GM12878 (cell line): Measurements from ENCODE around the gene CHCHD3. TPM values are rescaled to one million over a fixed set of nuclear protein-coding genes. Genes with fewer than 3 reads are reported as not detected.

Experiments
- DPF2 ChIP-seq: fragments of 450-650 bp; IDR thresholded peaks from 2 replicates; pipeline ENCODE4 v1.6.1; 2017; ENCODE audit warnings: mild to moderate bottlenecking
- E4F1 ChIP-seq: fragments of 450-650 bp; IDR thresholded peaks from 2 replicates; pipeline ENCODE4 v1.6.1; 2018; ENCODE audit warnings: borderline replicate concordance, mild to moderate bottlenecking; ENCODE audit not compliant: partially characterized antibody
- IKZF2 ChIP-seq, 2 experiments: fragments of 450-650 bp; IDR thresholded peaks; 2 replicates each; pipeline ENCODE4 v1.6.1; 2017; ENCODE audit warnings: mild to moderate bottlenecking in 2 of 2, moderate library complexity in 2 of 2
- POLR2A ChIP-seq: IDR thresholded peaks from 2 replicates; pipeline ENCODE4 v1.6.1; 2011; ENCODE audit warnings: low read depth, mild to moderate bottlenecking, low read length
- TARDBP ChIP-seq: IDR thresholded peaks from 2 replicates; pipeline ENCODE4 v1.6.1; 2016; ENCODE audit warnings: borderline replicate concordance
- TCF3 ChIP-seq: IDR thresholded peaks from 2 replicates; pipeline ENCODE4 v1.6.1; 2012; ENCODE audit warnings: low read depth, mild to moderate bottlenecking, low read length, borderline replicate concordance; ENCODE audit not compliant: insufficient read depth
- ZBTB11 ChIP-seq: fragments of 450-650 bp; formaldehyde crosslinking; IDR thresholded peaks from 2 replicates; pipeline ENCODE4 v1.5.0; 2022; ENCODE audit warnings: mild to moderate bottlenecking, missing genetic modification characterization
- ZBTB33 ChIP-seq: fragments of 450-650 bp; IDR thresholded peaks from 2 replicates; pipeline ENCODE4 v1.6.1; 2017; ENCODE audit warnings: mild to moderate bottlenecking
- ZBTB4 ChIP-seq: fragments of 450-650 bp; formaldehyde crosslinking; IDR thresholded peaks from 2 replicates; pipeline ENCODE4 v1.4.0; 2022; ENCODE audit warnings: mild to moderate bottlenecking, moderate library complexity
- ZNF207 ChIP-seq: fragments of 450-650 bp; IDR thresholded peaks from 2 replicates; pipeline ENCODE4 v1.6.1; 2014; ENCODE audit warnings: antibody characterized with exemption, mild to moderate bottlenecking, borderline replicate concordance
- ZNF592 ChIP-seq: fragments of 450-650 bp; IDR thresholded peaks from 2 replicates; pipeline ENCODE4 v1.6.1; 2017; ENCODE audit warnings: mild to moderate bottlenecking, moderate library complexity
- polyA plus RNA-seq, 11 experiments: library from polyadenylated mRNA; depleted of rRNA in 4 of 11; unstranded in 6 of 11; stranded (reverse) in 5 of 11; fragments of >200 nt; fragmentation: Nextera tagmentation in 4 of 11; fragmentation: Illumina TruSeq in 1 of 11; extraction: Ambion mirVana in 4 of 11; extraction: Trizol in 1 of 11; gene quantifications; 1 replicate in 1 of 11; 2 replicates in 10 of 11; pipeline versions ENCODE4 v1.2.1 to v1.2.3, GENCODE V29; 2011 to 2016; ENCODE audit warnings: inconsistent platforms in 2 of 11, missing spikeins in 2 of 11, low read depth in 1 of 11
- total RNA-seq, 4 experiments: library from RNA; depleted of rRNA in 3 of 4; stranded (reverse); fragments of >200 nt in 3 of 4; fragmentation: Illumina TruSeq in 1 of 4; extraction: Trizol in 1 of 4; gene quantifications; 2 replicates each; pipeline versions ENCODE4 v1.2.1 to v1.2.3, GENCODE V29; 2013 to 2021

CHCHD3 gene
- total and polyA plus RNA-seq, 10 of the 15 experiments (the other 5 are each of a cell fraction or from before 2014, with no cell fraction given) = 38.3 to 178 (median 96.2) TPM

GRCh38 chr7:133082390-133082766 lies 488 bp upstream of the CHCHD3 start (continued):
- TF ChIP-seq E4F1 (no peak), ZNF592 (no peak), ZBTB11 (CRISPR knock-in tag) (no peak), ZBTB4 (CRISPR knock-in tag) (no peak), TCF3 (no peak), ZNF207 (no peak), TARDBP (no peak), POLR2A (no peak), IKZF2 (IDR thresholded peaks at IDR 0.05) (no peak), ZBTB33 (peak; percentile 61; the same call in 1 of the 2 replicates), DPF2 (0 out of 2 replicates have a peak, but pooled peaks have one; percentile 10)
- TF ChIP-seq, all 136 proteins: peak for 4
